Muscle of arm (tissue), 12 donors: Measurements from ENCODE around the gene USH2A. TPM values are rescaled to one million over a fixed set of nuclear protein-coding genes. Genes with fewer than 3 reads are reported as not detected.

ENCODE experiments used
- DNase-seq: peaks from one replicate; pipeline ENCODE4 v3.0.0-alpha.2; 2013
- polyA plus RNA-seq, 12 donors: library from polyadenylated mRNA; unstranded; fragments of 120-200 nt; gene quantifications; one replicate each; pipeline ENCODE4 v1.2.1, GENCODE V29; 2013; ENCODE audit not compliant: insufficient read length in 12 of 12

Gene USH2A
- polyA plus RNA-seq, 12 donors, result 0.04 to 0.19 (median 0.08) TPM; not detected in 2

DNA sequence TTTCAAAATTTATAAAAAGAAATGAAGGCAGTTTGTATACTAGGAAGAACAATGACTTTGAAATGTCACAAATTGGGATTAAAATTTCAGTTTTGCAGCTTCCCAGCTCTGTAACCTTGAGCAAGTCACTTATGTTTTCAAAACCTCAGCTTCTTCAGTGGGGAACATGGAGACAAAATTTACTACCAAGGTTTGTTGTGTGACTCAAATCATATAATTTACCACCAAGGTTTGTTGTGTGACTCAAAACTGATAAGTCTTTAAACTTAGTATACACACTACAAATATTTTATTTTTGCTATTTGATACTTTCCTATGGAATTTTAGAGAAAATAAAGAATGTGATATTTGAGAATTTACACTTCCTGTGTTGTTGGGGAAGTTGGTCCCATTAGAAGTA is 636.3 kb downstream of the USH2A start:
- no peak for DNase-seq

DNA sequence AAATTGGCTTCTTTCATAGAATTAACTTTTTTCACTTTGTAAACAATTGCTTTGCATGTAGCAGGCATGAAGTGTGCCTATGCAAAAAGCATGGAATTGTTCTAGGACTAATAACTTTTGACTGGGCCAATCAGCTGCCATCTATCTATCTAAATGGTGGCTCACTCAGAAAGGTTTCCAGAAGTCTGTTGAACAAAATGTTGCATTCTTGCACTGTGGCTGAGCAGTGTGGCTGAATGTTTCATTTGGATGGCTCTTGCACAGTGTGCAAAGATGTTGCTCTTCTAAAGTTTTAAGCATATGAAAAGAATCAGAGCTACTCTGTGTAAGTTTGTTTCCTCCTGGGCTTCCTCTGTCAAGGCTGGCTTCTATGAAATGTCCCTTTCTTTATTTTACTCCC is 642.6 kb downstream of the USH2A start:
- DNase-seq, result no peak

DNA sequence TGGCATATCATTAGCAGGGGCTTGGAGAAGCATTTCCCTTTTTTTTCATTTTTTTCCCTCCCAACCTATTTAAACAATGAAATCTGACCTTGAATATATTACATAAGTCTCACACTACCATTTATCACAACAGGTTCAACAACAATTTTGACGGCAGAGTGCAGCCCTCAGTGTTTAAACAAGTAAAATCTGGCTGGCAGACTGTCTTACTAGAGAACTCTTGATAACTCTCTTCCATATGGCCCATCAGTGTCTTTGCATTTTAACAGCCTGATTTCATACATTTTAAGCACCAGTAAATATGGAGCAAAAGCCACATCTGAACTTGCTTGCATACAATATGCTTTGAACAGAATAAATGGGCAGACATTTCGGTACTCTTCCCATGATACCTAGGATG is 643.1 kb downstream of the USH2A start:
- DNase-seq, result no peak

DNA sequence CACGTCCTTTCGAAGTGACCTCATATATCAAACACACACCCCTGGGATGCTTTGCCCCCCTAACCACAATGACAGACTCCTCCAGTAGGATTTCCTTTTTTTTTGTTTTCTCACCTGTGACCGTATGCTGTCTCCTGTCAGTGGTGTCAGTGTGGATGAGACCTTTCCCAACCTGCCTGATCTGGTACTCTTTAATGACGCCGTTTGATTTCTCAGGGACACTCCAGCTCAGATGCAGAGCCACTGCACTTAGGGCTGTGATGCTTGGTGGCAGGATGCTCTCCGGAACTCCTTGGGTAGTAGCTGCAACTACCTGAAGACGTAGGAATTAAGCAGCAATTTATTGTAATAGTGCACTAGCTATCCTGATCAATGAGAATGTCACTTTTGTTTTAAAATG is 643.5 kb downstream of the USH2A start:
- no peak for DNase-seq

DNA sequence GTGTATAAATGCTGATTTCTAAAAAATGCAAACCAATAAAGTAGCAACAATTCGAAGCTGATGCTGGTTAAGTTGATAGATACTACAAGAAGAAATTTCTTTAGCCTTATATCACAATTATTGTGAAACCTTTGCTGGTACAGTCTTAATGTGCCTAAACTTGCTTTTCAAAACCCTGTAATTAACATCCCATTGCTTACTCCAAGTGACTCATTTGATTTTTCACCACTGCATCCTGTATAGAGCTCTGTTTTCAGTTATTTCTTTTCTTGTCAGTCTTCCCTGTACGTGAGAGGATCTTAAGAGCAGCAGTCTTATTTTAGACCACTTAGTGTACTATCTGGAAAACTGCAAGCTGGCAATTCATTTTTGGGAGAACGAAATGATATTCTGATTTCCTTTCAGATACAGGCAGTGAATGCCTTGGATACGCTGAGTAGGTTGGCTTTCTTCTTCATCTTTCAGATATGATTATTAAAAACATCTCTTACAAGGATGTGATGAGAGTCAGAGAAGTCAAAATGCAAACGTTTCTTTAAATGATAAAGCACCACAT is 645.8 kb downstream of the USH2A start:
- DNase-seq, result no peak

DNA sequence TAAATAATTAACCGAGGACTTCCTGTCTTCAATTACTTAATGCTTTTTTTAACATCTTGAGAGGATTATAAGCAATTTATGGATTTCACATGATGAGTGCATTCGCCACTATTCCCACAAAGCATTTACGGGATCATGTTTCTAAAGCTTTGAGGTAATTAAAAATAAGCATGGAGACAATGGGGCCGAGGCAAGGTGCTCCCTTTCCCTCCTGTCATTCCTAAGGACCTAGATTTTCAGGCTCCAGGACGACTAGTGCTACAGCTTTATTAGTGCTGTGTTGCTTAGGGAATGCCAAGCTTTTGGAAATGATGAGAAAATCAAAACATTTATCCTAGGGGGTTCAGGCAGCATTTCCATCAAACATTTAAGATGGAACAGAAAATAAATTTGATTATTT is 646.9 kb downstream of the USH2A start:
- DNase-seq, result no peak

DNA sequence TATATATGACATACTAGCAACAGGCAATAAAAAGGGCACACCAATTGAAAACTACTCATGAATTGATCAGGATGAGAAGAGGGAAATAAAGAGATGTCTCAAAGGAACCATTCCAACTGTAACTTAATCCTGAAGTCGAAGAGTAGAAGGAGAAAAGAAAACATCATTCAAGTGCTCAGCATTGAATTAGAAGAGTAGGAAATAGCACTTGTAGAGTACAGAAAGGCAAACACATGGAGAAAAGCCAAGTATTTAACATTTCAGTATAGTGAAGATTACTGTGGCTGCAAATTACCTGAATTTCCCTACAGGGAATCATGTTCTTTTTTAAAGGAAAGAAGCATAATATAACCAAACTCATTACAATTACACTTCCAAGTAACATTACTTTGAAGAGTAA is 651.1 kb downstream of the USH2A start:
- DNase-seq, result no peak

DNA sequence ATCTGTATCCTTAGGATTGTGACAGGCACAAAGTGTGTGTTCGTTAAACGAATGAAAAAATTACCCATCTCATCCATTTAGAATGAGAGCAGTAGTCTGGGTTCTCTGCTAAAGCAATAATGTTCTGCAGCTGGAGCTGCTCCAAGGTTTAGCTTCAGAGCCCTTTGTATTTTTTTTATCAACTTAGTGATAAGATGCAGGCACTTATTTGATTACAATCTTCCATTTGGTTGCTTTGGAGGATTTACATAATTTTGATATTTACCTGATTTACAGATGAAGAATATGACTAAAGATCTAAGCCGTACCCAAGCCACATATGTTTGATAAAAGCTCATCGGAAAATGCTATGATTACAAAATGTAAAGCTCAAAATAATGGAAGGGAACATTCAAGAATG is 654.9 kb downstream of the USH2A start:
- no peak for DNase-seq

DNA sequence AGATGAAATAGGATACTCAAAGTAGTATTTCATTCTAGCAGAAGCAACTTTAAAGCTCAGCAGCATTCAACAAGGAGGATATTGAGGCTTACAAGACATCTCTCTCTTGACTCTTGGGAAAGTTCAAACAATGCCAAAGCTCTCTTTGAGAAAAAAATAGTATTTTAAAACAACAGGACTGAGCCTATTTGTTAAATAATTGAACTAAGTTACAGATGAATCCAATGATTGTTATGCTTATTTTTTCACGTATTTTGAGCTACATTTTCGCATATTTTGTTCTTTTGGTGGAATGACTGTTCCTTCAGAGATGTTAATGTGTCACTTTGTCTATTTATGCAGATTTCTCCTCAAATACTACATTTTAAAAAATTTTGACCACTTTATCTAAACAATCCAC is 655.5 kb downstream of the USH2A start:
- DNase-seq, result no peak

DNA sequence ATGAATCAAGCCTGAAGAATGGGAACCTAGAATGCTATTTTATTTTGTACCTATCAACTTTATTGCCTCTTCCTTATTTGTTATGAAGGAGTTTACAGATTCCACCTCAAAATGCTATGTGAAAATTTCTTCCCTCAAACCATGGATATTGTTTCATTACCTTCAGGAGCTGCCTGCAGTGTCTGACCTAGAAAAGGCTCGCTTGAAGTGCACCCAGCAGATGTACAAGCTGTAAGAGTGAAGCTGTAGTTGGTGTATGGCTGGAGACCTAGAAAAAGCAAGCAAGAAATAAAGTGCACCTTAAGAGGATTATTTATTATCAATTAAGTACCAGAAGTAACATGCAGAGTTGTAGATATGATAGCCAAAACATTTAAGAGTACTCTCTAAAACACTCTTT is 656.7 kb downstream of the USH2A start:
- no peak for DNase-seq

DNA sequence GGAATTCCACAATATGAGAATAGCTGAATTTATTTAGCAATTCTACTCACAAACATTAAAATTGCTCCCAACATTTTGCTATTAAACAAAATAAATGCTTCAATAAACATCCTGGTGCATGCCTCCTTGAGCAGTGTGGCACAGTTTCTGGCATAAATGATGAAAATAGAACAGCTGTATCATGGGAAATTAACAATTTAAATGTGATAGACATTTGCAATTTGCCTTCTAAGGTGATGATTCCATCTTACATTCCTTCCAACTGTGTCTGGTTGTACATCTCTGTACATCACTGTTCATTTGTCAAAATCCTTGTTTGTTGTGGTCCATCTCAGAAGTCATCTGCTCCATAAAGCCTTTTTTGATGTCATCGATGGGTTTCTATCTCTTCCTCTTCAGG is 657.4 kb downstream of the USH2A start:
- DNase-seq, result no peak

DNA sequence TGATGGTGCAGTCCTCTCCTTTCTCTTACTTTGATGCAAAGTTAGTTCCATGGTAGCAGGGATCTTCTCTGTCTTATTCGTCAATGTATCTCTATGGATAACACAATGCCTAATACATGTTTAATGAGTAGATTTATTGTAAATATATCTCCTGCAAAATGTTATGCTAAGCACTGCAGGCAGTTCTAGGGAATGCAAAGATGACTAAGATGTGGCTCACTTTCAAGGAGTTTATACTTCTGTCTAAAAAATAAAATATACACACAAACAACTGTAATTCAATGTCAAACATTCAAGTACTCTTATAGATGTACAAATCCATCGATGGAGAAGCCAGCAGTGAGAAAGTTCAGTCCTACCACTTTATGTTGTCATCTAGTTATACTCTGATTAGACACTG is 661.8 kb downstream of the USH2A start:
- no peak for DNase-seq

DNA sequence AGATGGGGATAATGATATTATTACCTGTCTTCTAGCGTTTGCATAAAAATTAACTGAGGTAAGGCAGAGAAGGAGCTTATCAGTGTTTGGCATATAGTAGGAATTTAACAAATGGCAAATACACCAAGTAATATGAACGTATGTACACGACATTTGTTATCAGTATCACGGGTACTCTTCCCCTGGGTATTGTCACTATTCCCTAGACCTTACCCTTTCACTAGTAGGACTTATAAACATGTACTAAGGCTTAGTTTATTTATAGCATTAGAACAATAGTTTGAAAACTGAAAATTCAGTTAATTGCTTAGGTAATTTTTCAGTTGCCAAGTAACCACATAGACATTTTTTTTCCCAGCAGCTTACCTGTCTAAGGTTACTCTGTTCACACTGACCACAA is 669.1 kb downstream of the USH2A start:
- DNase-seq, result no peak

DNA sequence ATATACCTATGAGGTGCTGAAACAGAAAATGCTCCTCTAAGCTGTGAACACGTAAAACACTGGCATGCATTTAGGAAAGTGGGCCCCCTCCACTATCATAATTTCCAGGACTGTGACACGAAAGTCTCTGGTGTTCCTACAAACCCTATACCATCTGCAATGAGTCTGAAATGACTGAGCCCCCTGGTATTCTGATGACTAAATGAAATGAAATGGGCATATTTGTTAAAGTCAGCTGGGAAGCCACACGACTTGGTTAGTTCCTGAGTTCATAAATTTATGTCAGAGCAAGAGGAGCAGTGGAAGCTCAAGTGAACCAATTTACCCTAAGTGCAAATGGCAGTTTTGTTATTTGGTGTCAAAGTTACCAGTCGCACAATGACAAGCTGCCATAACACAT is 673.8 kb downstream of the USH2A start:
- DNase-seq, result no peak

DNA sequence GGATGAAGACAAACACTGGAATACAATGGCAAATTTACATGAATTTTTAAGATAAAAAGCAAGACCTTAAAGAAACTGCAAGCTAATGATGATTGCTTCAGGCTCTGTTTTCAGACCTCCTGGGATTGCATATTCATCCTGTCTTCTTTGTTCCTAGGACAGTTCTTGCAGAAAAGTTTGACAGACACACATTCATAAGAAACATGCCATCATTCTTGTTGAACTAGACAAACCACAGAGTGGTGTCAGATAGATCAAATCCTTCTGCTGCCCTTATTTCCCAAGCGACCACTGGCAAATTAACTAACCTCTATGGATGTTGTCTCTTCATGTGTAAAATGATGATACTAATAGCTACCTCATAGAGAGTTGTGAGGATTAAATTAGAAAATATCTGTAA is 674.8 kb downstream of the USH2A start:
- DNase-seq, result no peak

DNA sequence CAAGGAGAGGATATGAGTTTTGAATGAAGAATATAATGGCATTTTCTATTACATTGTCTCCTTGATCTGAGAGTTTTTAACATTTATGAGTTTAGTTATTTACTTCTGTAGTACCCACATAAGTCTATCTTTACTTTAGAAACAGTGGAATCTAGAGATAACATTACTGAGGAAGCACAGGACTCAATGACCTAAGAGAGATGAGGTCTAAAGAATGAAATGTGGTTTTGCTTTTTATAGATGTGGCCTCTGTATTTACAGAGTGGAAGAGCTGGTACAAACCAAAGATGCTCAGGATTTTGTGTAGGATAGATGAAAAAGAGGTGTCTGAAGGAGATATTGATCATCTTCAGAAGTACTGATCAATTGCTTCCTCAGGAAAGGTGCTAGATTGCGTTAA is 678.8 kb downstream of the USH2A start:
- no peak for DNase-seq

DNA sequence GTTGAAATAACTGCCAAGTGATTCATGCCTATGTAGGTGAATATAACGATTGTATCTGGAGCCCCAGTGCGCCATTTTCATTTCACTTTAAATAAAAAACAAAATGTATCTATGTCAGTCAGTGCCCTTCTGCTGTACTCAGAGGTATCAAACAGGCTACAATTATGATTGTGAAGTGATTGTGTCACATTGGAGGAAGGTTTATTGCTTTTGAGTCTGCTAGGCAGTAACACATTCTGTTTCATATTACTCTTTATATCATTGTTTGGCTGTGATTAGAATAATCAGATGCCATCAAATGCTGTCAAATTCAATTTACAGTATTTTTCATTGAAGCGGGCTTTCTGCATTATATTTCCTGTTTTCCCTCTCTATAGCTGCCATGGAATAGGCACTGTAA is 684.2 kb downstream of the USH2A start:
- DNase-seq, result no peak

DNA sequence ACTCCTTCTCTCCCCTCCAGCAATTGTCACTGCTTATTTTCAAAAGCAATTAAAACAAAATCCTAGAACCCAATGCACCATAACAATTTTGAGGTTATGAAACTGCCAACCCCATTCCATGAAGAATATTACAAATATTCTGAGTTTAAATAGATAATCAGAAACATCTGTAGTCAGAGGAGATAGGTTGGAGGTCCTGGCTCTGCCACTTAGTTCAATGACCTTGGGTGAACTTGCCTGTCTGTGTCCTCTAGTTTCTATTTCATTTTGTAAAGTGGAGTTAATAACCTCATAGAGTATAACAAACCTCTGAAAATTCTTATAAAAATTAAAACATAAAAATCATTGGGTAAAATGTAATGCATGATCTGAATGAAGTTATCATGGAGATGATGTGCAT is 691.5 kb downstream of the USH2A start:
- no peak for DNase-seq

DNA sequence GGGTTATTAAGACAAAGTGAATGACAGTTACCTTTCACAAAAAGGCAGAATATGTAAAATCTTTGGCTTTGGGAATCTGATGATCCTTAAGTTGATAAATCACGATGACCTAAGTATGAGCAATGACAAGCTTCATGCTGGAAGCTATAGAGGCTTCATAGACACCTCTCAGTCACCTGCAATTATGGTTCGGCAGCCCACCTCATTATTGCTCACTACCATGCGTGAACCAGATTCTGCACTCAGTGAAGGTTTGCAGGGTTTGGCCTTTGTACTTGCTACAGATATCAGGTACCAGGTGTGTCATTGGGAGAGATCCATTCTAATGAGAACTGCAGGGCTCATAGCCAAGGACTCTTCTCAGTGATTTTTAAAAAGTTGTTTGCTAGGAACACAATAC is 692.6 kb downstream of the USH2A start:
- no peak for DNase-seq

DNA sequence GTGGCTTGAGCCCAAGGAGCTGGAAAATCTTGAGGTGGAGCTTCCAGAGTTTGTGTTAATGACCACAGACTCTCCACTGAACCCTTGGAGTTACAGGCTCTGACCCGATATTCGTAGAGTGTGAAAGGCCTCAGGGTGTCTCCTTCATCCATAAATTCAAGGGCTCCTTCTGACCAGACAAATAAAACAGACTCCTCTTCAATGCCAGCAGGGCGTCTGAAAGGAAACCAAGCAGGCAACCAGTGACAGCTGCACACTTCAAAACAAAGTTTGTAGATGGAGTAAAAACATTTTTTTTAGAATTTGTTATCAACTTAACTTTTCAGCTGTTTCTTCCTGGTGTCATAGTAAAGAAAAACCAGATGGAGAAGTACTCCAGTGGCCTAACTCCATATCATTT is 695.1 kb downstream of the USH2A start:
- DNase-seq, result no peak

DNA sequence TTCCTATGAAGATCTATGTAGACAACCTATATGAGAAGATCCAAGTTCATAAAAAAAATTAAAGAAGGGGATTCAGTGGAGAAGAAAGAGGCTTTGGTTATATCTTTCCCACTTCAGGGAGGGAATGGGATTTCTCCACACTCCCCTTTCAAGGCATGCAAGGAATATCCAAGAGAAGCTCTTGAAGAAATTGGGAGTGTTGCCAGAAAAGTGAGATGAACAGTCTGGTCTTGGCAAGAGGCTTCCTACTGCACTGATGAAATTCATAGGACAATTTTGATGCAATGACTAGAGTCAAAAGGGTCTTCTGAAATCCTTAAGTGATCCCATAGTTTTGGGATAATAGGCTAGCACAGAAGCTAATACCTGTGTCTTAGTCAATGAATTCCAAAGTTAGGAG is 703.1 kb downstream of the USH2A start:
- DNase-seq, result no peak

DNA sequence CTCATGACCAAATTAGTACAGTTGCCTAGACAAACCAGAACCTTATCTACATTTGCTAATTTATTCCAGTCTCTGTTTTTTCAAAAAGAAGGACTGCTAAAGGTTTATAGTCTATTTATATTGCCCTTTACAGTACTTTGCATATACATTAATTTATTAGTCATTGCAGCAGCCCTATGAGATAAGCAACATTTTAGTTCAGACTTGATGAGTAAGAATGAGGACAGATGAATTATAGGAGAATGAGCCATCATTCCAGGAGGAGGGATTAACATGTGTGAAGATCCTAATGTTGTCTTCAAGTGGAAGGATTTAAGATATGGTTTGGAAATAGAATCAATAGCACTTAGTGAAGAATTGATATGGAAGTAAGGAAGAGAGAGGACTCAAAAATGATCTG is 703.7 kb downstream of the USH2A start:
- no peak for DNase-seq

DNA sequence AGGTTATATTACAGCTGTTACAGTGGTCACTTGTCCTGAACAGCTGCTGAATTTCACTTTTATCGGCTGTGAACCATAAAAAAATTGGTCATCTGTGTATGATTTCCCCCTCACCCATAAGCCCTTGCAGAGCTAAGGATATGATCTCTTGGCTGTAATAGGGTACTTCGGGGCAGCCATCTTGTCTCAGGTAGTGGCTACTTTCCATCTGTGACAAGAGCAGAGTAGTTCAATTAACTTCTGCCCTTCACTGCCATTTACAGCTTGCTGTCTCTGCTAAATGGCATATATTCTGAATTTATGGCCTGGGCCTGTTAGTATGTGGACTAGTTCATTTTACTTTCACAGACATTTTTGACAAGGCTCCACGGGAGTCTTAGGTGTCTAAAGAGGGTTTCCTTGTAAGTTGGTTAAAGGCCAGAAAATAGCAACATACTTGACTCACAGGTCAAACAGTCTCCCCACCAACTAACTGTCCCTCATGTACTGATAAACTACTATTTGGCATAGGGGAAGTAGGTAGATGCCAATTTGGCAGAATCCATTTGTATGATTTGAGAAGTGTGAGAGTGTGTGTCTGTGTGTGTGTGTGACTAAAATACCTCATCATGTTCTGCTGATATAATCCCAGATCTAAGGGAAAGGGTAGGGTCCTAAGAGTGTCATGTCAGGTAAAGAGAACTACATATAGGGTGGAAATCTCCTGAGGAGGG is 704.5 kb downstream of the USH2A start:
- no peak for DNase-seq

DNA sequence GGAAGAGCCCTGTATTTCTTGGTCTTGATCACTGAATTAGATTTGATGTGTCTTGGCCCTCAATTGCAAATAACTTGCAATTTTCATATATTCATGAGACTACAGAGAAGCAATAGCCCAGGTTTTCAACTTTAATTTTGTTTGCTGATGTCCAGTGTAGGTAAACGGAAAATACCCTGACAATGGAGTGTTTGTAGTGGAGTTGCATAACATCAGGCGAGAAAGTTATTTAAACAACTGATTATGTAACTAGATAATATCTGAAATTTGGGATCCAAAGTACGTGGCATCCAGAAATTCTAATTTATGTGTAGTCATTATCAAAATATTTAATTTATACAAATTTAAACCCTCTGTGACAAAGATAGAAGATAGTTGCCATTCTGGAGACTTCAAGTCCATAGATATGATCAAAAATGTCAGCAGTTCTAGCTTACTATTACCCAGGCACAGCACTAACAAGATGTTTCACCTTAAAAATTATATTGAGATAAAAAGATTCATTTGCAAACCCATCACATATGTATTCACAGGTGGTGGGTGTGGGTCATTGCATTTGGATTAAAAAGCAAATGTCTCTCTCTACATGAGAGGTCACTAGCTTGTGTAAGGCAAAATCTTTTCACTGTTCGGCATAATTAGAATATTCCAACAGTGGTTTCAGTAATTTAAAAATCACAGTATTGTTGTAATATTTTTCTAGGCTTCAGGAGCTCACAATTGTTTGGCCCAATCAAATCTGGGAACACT is 705.4 kb downstream of the USH2A start:
- DNase-seq, result no peak
